H1 (cell line): Measurements from ENCODE around the gene FSCB. TPM values are rescaled to one million over a fixed set of nuclear protein-coding genes. Genes with fewer than 3 reads are reported as not detected.

ENCODE experiments used
- CTCF ChIA-PET: fragments of 300-600 bp; sonication (Branson Sonifier 250); formaldehyde crosslinking; loops from one replicate; lab custom pipeline; 2021; ENCODE audit not compliant: partially characterized antibody; lab: Charles Lee
- POLR2A ChIA-PET: fragments of 300-600 bp; sonication (Branson Sonifier 250); formaldehyde crosslinking; loops from one replicate; lab custom pipeline; 2021; ENCODE audit warnings: inconsistent platforms; ENCODE audit not compliant: partially characterized antibody; lab: Charles Lee
- DNase-seq, 2 experiments: peaks; one replicate each; pipeline versions ENCODE4 v3.0.0 to v3.0.0-alpha.2; 2010 to 2022; ENCODE audit warnings: low spot score in 2 of 2, low read depth in 1 of 2, mixed read lengths in 1 of 2
- FAIRE-seq: peaks from 2 replicates; lab custom pipeline; 2011; peaks lifted over from hg19 to GRCh38; lab: Jason Lieb, UNC
- H2AFZ ChIP-seq: 2 replicates; pipeline ENCODE4 v1.8.1; 2012; ENCODE audit warnings: low read length, inconsistent platforms
- H2AK5ac ChIP-seq: 2 replicates; pipeline ENCODE4 v1.6.1; 2013; ENCODE audit warnings: low read depth, low read length
- H2BK120ac ChIP-seq: replicated peaks from 2 replicates; pipeline ENCODE3; 2013; ENCODE audit warnings: low read depth, low read length, inconsistent platforms
- H2BK12ac ChIP-seq: 2 replicates; pipeline ENCODE4 v1.6.1; 2013; ENCODE audit warnings: low read depth, low read length
- H2BK15ac ChIP-seq: 2 replicates; pipeline ENCODE4 v1.6.1; 2013; ENCODE audit warnings: low read length
- H2BK20ac ChIP-seq: 2 replicates; pipeline ENCODE4 v1.6.1; 2013; ENCODE audit warnings: low read length
- H2BK5ac ChIP-seq: 2 replicates; pipeline ENCODE4 v1.6.1; 2013; ENCODE audit warnings: low read depth, low read length
- H3K14ac ChIP-seq: 2 replicates; pipeline ENCODE4 v1.6.1; 2013; ENCODE audit warnings: inconsistent platforms; ENCODE audit not compliant: insufficient read length
- H3K18ac ChIP-seq: 2 replicates; pipeline ENCODE4 v1.6.1; 2013; ENCODE audit warnings: low read length; ENCODE audit errors: extremely low read depth
- H3K23ac ChIP-seq: 2 replicates; pipeline ENCODE4 v1.6.1; 2013; ENCODE audit warnings: inconsistent platforms; ENCODE audit not compliant: insufficient read length
- H3K23me2 ChIP-seq: 2 replicates; pipeline ENCODE4 v1.6.1; 2013; ENCODE audit warnings: low read depth, low read length
- H3K27ac ChIP-seq: 2 replicates; pipeline ENCODE4 v1.6.1; 2011; ENCODE audit warnings: low read depth, low read length, inconsistent platforms
- H3K27me3 ChIP-seq, 4 experiments: replicated peaks in 1 of 4; 1 replicate in 1 of 4; 2 replicates in 3 of 4; pipeline versions ENCODE4 v1.6.1 to v1.8.1; 2011 to 2013; ENCODE audit warnings: low read length in 3 of 4, mild to moderate bottlenecking in 3 of 4, inconsistent platforms in 2 of 4, mixed read lengths in 2 of 4, moderate library complexity in 1 of 4; ENCODE audit not compliant: control insufficient read depth in 3 of 4, insufficient read depth in 3 of 4; ENCODE audit errors: extremely low read depth in 1 of 4
- H3K36me3 ChIP-seq, 4 experiments: 2 replicates each; pipeline versions ENCODE4 v1.6.1 to v1.8.1; 2011 to 2013; ENCODE audit warnings: mild to moderate bottlenecking in 4 of 4, low read length in 3 of 4, moderate library complexity in 2 of 4, control low read depth in 1 of 4, inconsistent platforms in 1 of 4; ENCODE audit not compliant: insufficient read depth in 4 of 4, control insufficient read depth in 2 of 4
- H3K4ac ChIP-seq: replicated peaks from 2 replicates; pipeline ENCODE3; 2013; ENCODE audit warnings: low read length, low read depth, mixed read lengths, inconsistent platforms; ENCODE audit not compliant: insufficient read length
- H3K4me1 ChIP-seq, 4 experiments: replicated peaks in 1 of 4; 1 replicate in 1 of 4; 2 replicates in 3 of 4; pipeline versions ENCODE4 v1.6.1 to v1.8.1; 2011 to 2013; ENCODE audit warnings: low read length in 3 of 4, inconsistent platforms in 2 of 4, mixed read lengths in 1 of 4; ENCODE audit not compliant: insufficient read depth in 4 of 4, control insufficient read depth in 3 of 4
- H3K4me2 ChIP-seq, 2 experiments: 2 replicates each; pipeline versions ENCODE4 v1.6.1 to v1.8.1; 2011 to 2013; ENCODE audit warnings: low read depth in 2 of 2, low read length in 2 of 2, control low read depth in 1 of 2, inconsistent platforms in 1 of 2, mild to moderate bottlenecking in 1 of 2; ENCODE audit not compliant: insufficient read depth in 1 of 2
- H3K4me3 ChIP-seq, 4 experiments: fragments of 200-600, 300-600 bp in 1 of 4; sonication (generic), shearing (Covaris generic), sonication (Bioruptor Twin) in 1 of 4; 2 replicates each; pipeline versions ENCODE4 v1.5.1 to v1.8.1; 2011 to 2016; ENCODE audit warnings: low read length in 4 of 4, low read depth in 3 of 4, control low read depth in 2 of 4, inconsistent platforms in 2 of 4, mild to moderate bottlenecking in 2 of 4, mixed read lengths in 1 of 4, moderate library complexity in 1 of 4; ENCODE audit not compliant: insufficient read depth in 2 of 4; ENCODE audit errors: extremely low read depth in 1 of 4
- H3K56ac ChIP-seq: replicated peaks from 2 replicates; pipeline ENCODE3; 2013; ENCODE audit warnings: low read depth, mild to moderate bottlenecking, mixed read lengths, low read length, inconsistent platforms; ENCODE audit not compliant: insufficient read length
- H3K79me1 ChIP-seq: 2 replicates; pipeline ENCODE4 v1.6.1; 2013; ENCODE audit warnings: low read depth, low read length, control low read depth
- H3K79me2 ChIP-seq, 2 experiments: 2 replicates each; pipeline versions ENCODE4 v1.6.1 to v1.8.1; 2012 to 2013; ENCODE audit warnings: low read length in 2 of 2, mild to moderate bottlenecking in 2 of 2, inconsistent platforms in 1 of 2; ENCODE audit not compliant: insufficient read depth in 2 of 2, control insufficient read depth in 1 of 2
- H3K9ac ChIP-seq, 4 experiments: replicated peaks in 1 of 4; 1 replicate in 1 of 4; 2 replicates in 3 of 4; pipeline versions ENCODE4 v1.6.1 to v1.8.1; 2011 to 2013; ENCODE audit warnings: low read depth in 3 of 4, low read length in 3 of 4, control low read depth in 2 of 4, mild to moderate bottlenecking in 2 of 4, moderate library complexity in 2 of 4, inconsistent platforms in 1 of 4; ENCODE audit errors: extremely low read depth in 1 of 4
- H3K9me3 ChIP-seq, 2 experiments: 2 replicates each; pipeline versions ENCODE4 v1.6.1 to v1.8.1; 2012 to 2013; ENCODE audit warnings: mild to moderate bottlenecking in 2 of 2, moderate library complexity in 2 of 2, control low read depth in 1 of 2, inconsistent platforms in 1 of 2, low read depth in 1 of 2, low read length in 1 of 2, mixed read lengths in 1 of 2; ENCODE audit not compliant: insufficient read depth in 2 of 2
- H4K20me1 ChIP-seq, 2 experiments: replicated peaks in 1 of 2; 2 replicates each; pipeline versions ENCODE3 to v1.8.1; 2011 to 2013; ENCODE audit warnings: inconsistent platforms in 2 of 2, low read length in 2 of 2, mild to moderate bottlenecking in 1 of 2; ENCODE audit not compliant: insufficient read depth in 2 of 2, control insufficient read depth in 1 of 2
- H4K5ac ChIP-seq: 2 replicates; pipeline ENCODE4 v1.6.1; 2013; ENCODE audit warnings: low read length, low read depth, mixed read lengths, inconsistent platforms; ENCODE audit not compliant: insufficient read length
- H4K8ac ChIP-seq: 2 replicates; pipeline ENCODE4 v1.8.0; 2013; ENCODE audit warnings: mild to moderate bottlenecking, moderate library complexity, low read length, inconsistent platforms; ENCODE audit not compliant: insufficient read depth; ENCODE audit errors: extremely low read depth
- H4K91ac ChIP-seq: replicated peaks from 2 replicates; pipeline ENCODE3; 2013; ENCODE audit warnings: low read length, mixed read lengths, inconsistent platforms; ENCODE audit not compliant: insufficient read length
- ATF3 ChIP-seq: IDR thresholded peaks from 2 replicates; pipeline ENCODE4 v1.6.1; 2011; ENCODE audit warnings: low read depth, mild to moderate bottlenecking, low read length; ENCODE audit not compliant: insufficient read depth
- BACH1 ChIP-seq: IDR thresholded peaks from 2 replicates; pipeline ENCODE4 v1.6.1; 2012; ENCODE audit warnings: low read length, improper control_type of control experiment
- CHD2 ChIP-seq: IDR thresholded peaks from 2 replicates; pipeline ENCODE4 v1.6.1; 2012; ENCODE audit warnings: low read length, improper control_type of control experiment
- HDAC2 ChIP-seq, 2 experiments: fragments of 300-600 bp in 1 of 2; sonication (generic) in 1 of 2; IDR thresholded peaks; 2 replicates each; pipeline ENCODE4 v1.6.1; 2011 to 2012; ENCODE audit warnings: low read depth in 2 of 2, low read length in 2 of 2, mild to moderate bottlenecking in 2 of 2, moderate library complexity in 2 of 2, borderline replicate concordance in 1 of 2, inconsistent platforms in 1 of 2
- KDM5A ChIP-seq: fragments of 200-600 bp; IDR thresholded peaks from 2 replicates; pipeline ENCODE4 v1.7.1; 2012; ENCODE audit warnings: mild to moderate bottlenecking, low read length, inconsistent platforms, mixed read lengths
- MAX ChIP-seq: IDR thresholded peaks from 2 replicates; pipeline ENCODE4 v1.6.1; 2012; ENCODE audit warnings: inconsistent platforms
- PHF8 ChIP-seq: fragments of 200-600 bp; sonication (generic); conservative IDR thresholded peaks from 2 replicates; pipeline ENCODE4 v1.7.1; 2012; ENCODE audit warnings: low read depth, mild to moderate bottlenecking, inconsistent platforms, low read length, moderate library complexity
- POU5F1 ChIP-seq: IDR thresholded peaks from 2 replicates; pipeline ENCODE4 v1.6.1; 2011; ENCODE audit warnings: low read depth, mild to moderate bottlenecking, low read length, moderate library complexity
- RNF2 ChIP-seq: fragments of 200-900, 300-1000 bp; sonication (generic); IDR thresholded peaks from 2 replicates; pipeline ENCODE4 v1.7.1; 2016; ENCODE audit warnings: borderline replicate concordance, low read depth, mild to moderate bottlenecking, antibody characterized with exemption, low read length; ENCODE audit not compliant: poor library complexity, severe bottlenecking; ENCODE audit errors: missing control alignments
- RXRA ChIP-seq: IDR thresholded peaks from 2 replicates; pipeline ENCODE4 v1.6.1; 2011; ENCODE audit warnings: low read depth, mild to moderate bottlenecking, low read length, moderate library complexity; ENCODE audit not compliant: insufficient read depth
- SIX5 ChIP-seq: IDR thresholded peaks from 2 replicates; pipeline ENCODE4 v1.6.1; 2011; ENCODE audit warnings: mild to moderate bottlenecking, low read depth, low read length
- WGBS, 2 experiments: shearing (Covaris generic) in 1 of 2; methylation state at CpG; one replicate each; pipeline versions ENCODE4 v1.1.6 to v1.1.7; 2013 to 2015; ENCODE audit warnings: low lambda C conversion rate in 2 of 2, mixed read lengths in 2 of 2, inconsistent platforms in 1 of 2, low coverage in 1 of 2, missing lambda C conversion rate in 1 of 2; ENCODE audit not compliant: insufficient replicate concordance in 2 of 2, insufficient coverage in 1 of 2, insufficient read length in 1 of 2; ENCODE audit errors: extremely low coverage in 1 of 2, missing lambda C conversion rate in 1 of 2; 5-methylcytosine and 5-hydroxymethylcytosine counted together
- long read RNA-seq, 2 experiments: library from RNA in 1 of 2; library from capped mRNA in 1 of 2; stranded (forward); transcript quantifications; one replicate each; pipeline ENCODE4 v2.0.0, GENCODE V29; 2021; ENCODE audit warnings: inconsistent platforms in 1 of 2
- polyA minus RNA-seq, 3 experiments: library from RNA; depleted of rRNA, polyadenylated mRNA; stranded (reverse); fragments of >200 nt; gene quantifications; 1 replicate in 2 of 3; 2 replicates in 1 of 3; pipeline ENCODE4 v1.2.3, GENCODE V29; 2011
- polyA plus RNA-seq, 7 experiments: library from polyadenylated mRNA; depleted of rRNA in 3 of 7; stranded (reverse) in 5 of 7; unstranded in 2 of 7; fragments of >200 nt in 5 of 7; fragments of 200-250 nt in 2 of 7; gene quantifications; 1 replicate in 5 of 7; 2 replicates in 1 of 7; 4 replicates in 1 of 7; pipeline versions ENCODE4 v1.2.1 to v1.2.3, GENCODE V29; 2011 to 2013; ENCODE audit warnings: missing spikeins in 2 of 7, mixed read lengths in 2 of 7
- total RNA-seq: library from RNA; stranded (reverse); fragmentation: NEBNext Ultra II Directional; extraction: Animal tissue kit (Norgen Biotek cat#: 25700); gene quantifications from 2 replicates; pipeline ENCODE4 v1.2.1, GENCODE V29; 2021

The FSCB gene
- total RNA-seq (not detected in 2 replicates), polyA plus RNA-seq (2011; rRNA removed) (not detected in 2 replicates), polyA minus RNA-seq (2011; rRNA and poly(A)+ RNA removed) (not detected in 2 replicates)
- polyA plus RNA-seq (2011; cell fraction: cytosol; rRNA removed): not detected
- not detected for polyA plus RNA-seq (2011; cell fraction: nucleus; rRNA removed)
- polyA plus RNA-seq (2012, experiment 1 of 2): not detected in 4 replicates
- not detected for polyA plus RNA-seq (2012, experiment 2 of 2)
- polyA plus RNA-seq (2013, experiment 1 of 2): not detected
- polyA plus RNA-seq (2013, experiment 2 of 2): not detected
- polyA minus RNA-seq (2011; cell fraction: cytosol; rRNA and poly(A)+ RNA removed): not detected
- polyA minus RNA-seq (2011; cell fraction: nucleus; rRNA and poly(A)+ RNA removed): not detected
- long read RNA-seq, experiment 1: 0 reads
- long read RNA-seq, experiment 2: 0 reads

- no peak within 1 kb of the TSS for H3K4me3 ChIP-seq
- FAIRE-seq (no peak), DNase-seq (no peak)
- no peak within 1 kb of the TSS for H3K27ac ChIP-seq
- POLR2A ChIA-PET: no interaction called here
- no peak within 1 kb of the TSS for H3K4me2 ChIP-seq
- H3K79me1 ChIP-seq: no peaks in the 10 kb centered on the region
- no peak within 1 kb of the TSS for H2AK5ac ChIP-seq
- H2BK5ac ChIP-seq: no peak within 1 kb of the TSS
- H4K5ac ChIP-seq: no peak within 1 kb of the TSS
- no peaks in the 10 kb centered on the region for H4K20me1 ChIP-seq
- H2AFZ ChIP-seq: no peak within 1 kb of the TSS
- WGBS, 2 experiments: 84% methylated on average over 1 of the region's 1 CpG; no CpG with 5 or more reads in 1 of the 2 experiments
- no peaks in the 10 kb centered on the region for H3K79me2 ChIP-seq
- no peaks in the 10 kb centered on the region for H3K36me3 ChIP-seq
- no peak within 1 kb of the TSS for H4K8ac ChIP-seq
- H3K27me3 ChIP-seq: no peaks in the 10 kb centered on the region
- H3K56ac ChIP-seq: no peak within 1 kb of the TSS
- H3K23ac ChIP-seq: no peak within 1 kb of the TSS
- H3K9me3 ChIP-seq: no peaks in the 10 kb centered on the region
- H3K9ac ChIP-seq: no peak within 1 kb of the TSS
- no peaks in the 10 kb centered on the region for H3K4me1 ChIP-seq
- no peak within 1 kb of the TSS for H2BK12ac ChIP-seq
- CTCF ChIA-PET: no interaction called here
- H3K18ac ChIP-seq: no peak within 1 kb of the TSS
- H2BK120ac ChIP-seq: no peak within 1 kb of the TSS
- H3K4ac ChIP-seq: no peak within 1 kb of the TSS
- H3K14ac ChIP-seq: no peak within 1 kb of the TSS
- no peaks in the 10 kb centered on the region for H3K23me2 ChIP-seq
- H2BK15ac ChIP-seq: no peak within 1 kb of the TSS
- no peak within 1 kb of the TSS for H2BK20ac ChIP-seq
- no peak within 1 kb of the TSS for H4K91ac ChIP-seq
- TF ChIP-seq ATF3: no peak
- no peak for TF ChIP-seq CHD2
- TF ChIP-seq KDM5A: no peak
- no peak for TF ChIP-seq RXRA
- TF ChIP-seq MAX: no peak
- no peak for TF ChIP-seq POU5F1
- no peak for TF ChIP-seq PHF8
- no peak for TF ChIP-seq BACH1
- no peak for TF ChIP-seq SIX5
- TF ChIP-seq HDAC2 (IDR thresholded peaks at IDR 0.05; ENCODE audit: borderline replicate concordance in 1 of 2, low read depth in 2 of 2, low read length in 2 of 2): no peak
- TF ChIP-seq RNF2: no peak
Measured at GRCh38 chr14:44507183-44507582, at the start of gene FSCB. Gene FSCB, minus strand, starts transcription at chr14:44507283. Its CDS starts 296 bp downstream, at chr14:44506987.
